HG03097 (cell line): Measurements from ENCODE around the gene F2R.

ENCODE experiments used
- ATAC-seq: cut with Tn5 transposase; IDR thresholded peaks from one replicate; pipeline ENCODE4 v1.9.1; 2021; ENCODE audit not compliant: unreplicated experiment, low FRiP score

Gene F2R

DNA sequence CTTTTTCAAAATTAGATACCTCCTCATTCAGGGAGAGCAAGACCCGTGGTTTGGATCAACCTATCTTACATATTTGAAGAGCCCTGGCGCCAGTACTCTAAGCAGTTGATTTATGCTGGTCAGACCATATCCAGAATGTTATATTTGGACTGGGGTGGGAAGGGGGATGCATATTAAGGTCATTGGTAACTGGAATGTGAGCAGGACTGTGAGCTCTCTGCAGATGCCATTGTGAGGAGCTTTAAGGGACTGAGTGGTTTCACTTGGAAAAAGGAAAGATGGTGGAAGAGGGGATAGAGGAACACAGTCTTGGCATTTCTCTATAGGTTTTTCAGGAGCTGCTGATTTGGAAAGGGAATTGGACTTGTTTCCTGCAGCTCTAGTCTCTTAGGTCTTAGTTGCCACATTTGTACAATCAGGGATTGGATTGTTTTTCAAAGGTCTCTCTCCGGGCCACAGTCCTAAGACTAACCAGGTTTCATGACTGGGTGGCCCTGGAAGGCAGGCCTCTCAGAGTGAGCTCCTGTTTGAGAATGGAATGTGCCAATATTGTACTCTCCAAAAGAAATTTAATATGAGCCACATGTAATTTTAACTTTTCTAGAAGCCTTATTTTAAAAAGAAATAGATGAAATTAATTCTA, 25.8 kb upstream of the F2R start:
- ATAC-seq: no peak

DNA sequence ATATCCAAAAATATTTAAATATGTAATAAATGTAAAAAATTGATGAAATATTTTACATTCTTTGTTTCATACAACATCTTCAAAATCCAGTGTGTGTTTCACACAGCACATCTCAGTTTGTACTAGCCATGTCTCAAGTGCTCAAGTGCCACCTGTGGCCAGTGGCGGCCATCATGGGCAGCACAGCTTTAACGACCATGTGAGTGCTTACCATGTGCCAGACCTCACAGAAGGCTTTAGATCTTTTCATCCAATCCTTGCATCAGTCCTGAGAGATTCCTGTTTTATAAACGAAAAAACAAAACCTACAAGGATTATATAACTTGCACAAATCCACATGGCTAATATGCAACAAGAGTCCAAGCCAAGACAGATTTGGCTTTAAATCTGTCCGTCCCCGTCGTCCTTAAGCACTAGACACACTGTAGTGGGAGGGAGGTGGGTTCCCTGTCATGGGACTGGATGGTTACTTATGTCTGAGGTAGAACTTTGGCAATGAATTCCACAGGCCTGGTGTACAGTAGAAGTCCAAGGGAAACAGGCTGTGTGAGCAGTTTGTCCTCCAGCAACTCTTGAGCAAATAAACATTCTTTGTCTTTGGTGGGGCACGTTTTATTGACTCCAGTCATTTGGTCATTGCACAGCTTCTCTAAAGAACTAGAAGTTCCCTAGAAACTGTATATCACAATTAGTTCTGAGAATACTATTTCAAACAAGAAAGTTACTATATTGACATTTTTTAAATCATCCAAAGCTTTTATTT, 25.0 kb upstream of the F2R start:
- no peak for ATAC-seq

DNA sequence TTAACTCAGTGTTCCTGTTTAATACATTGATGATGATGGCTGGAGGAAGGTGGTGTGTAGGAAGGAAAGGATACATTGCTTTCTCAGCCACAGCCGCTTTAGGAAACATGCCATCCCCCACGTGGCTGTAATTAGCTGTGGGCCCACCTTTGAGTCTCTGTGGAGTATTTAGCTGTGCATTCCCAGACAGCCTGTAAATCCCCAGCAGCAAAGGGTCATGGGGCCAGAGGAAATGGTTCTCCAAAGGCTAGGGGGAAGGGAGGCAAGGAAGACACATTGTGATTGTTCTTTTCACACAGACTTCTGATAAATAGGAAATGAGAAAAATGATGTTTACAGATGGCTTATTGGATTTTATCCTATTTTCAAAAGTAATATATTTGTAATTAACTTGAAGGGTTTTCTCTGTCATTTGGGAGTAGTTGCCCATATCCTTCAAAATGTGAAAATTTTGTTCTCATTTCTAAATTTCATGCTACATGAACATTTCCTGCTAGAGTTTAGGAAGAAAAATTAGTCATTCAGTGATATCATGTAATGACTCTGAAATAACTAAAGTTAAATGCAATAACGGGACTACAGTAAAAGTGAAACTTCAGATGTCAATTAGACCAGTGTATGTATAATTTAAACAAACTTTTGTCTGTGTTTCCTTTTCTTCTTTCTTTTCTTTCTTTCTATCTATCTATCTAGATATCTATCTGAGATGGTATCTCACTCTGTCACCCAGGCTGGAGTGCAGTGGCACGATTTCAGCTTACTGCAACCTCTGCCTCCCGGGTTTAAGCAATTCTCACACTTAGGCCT, 24.3 kb upstream of the F2R start:
- no peak for ATAC-seq

DNA sequence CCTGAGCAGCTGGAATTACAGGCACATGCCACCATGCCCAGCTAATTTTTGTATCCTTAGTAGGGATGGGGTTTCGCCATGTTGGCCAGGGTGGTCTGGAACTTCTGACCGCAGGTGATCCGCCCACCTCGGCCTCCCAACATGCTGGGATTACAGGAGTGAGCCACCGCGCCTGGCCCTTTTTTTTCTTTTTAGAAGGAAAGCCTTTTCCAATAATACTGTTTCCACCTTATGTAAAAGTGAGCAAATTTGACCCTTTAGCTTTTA, 23.7 kb upstream of the F2R start:
- no peak for ATAC-seq

DNA sequence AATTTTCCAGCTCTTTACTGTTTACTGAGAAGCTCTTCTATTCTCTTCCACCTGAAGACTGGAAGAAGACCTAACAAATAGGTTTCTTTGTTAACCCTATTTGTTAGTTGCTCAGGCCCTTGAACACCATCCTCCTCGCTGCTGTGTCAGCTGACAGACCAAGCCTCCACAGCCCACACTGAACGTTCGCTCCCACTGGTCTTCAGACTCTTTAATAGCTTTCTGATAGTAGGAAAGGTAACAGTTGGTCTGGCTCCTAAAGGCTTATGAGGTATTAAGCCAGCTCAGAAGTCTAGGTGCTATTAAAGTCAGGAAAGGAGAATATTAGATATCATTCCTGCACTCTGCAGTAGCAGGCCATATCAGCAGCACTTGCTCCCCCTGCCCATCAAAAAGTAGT, 23.3 kb upstream of the F2R start:
- ATAC-seq: no peak

DNA sequence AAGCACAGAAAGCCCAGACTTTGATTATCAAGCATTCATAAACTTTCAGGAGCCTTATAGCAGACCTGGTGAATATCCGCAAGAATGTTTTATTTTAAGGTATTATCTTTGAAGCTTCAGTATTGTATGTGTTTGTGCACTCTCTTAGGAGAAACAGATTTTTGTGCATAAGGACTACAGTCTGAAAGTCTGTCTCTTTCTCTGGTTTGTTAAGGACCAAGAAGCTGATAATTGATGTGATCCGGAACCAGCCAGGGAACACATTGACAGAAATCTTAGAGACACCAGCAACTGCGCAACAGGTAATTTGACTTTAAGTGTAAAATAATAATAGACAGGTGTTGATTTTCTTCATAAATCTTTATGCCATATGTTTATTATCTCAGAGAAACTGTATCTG, 22.8 kb upstream of the F2R start:
- no peak for ATAC-seq

DNA sequence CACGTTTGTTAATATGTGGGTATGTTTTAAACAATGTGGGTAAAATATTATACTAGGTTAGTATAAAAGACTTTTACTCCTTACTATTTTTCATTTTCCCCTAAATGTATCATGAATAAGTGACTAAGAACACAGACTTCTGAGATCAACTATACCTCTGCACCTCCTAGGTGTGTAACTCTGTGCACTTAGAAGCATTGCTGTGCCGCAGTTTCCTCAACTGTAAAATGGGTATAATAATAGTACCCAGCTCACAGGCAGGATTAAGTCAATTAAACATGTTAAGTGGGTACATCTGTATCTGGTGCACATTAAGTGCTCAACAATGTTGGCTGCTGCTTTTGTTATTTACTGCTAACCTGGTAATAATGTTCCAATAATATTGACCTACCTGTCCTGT, 21.6 kb upstream of the F2R start:
- ATAC-seq: no peak

DNA sequence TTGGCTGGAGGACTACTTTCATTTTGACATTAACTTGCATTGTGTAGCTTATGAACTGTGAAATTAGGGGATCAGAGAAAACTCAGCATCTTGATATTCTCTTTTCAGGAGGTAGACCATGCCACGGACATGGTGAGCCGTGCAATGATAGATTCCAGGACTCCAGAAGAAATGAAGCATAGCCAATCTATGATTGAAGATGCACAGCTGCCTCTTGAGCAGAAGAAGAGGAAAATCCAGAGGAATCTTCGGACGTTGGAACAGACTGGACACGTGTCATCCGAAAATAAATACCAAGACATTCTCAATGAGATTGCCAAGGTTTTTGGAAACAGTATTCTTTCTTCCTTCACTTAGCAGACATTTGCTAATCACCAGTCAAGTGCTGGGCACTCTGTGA, 20.6 kb upstream of the F2R start:
- no peak for ATAC-seq

DNA sequence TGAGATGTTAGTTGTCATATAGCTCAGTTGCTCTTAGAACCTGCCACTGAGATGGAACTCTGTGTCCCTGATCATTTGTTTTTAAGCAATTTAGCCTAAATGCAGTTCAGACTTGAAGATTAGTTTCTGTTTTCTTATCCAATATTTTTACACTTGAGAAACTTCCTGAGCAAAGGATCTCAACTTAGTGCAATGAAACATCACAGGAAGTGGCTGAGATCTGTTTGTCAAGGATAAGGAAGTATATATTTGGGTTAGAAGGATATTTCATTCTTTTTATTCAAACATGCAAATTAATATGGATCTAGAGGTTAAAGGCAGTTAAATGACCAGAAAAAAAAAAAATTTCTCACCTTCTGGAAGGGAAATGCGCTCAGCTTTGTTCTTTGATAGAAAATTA, 19.7 kb upstream of the F2R start:
- no peak for ATAC-seq

DNA sequence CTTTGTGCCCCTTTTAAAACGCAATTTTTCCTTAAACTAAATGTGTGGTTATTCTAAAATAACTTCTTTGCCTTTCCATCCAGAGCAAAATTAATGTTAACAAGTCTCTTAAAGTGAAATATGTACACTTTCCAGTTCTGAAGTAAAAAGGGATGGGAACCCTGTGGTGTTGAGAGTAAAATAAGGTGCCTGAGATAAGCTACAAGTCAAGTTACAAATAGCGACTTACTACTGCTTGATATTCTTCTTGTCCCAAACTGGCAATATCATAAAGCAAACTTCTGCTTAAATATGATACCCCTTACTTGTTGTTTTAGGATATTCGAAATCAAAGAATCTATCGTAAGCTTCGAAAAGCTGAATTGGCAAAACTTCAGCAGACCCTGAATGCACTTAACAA, 18.3 kb upstream of the F2R start:
- no peak for ATAC-seq

DNA sequence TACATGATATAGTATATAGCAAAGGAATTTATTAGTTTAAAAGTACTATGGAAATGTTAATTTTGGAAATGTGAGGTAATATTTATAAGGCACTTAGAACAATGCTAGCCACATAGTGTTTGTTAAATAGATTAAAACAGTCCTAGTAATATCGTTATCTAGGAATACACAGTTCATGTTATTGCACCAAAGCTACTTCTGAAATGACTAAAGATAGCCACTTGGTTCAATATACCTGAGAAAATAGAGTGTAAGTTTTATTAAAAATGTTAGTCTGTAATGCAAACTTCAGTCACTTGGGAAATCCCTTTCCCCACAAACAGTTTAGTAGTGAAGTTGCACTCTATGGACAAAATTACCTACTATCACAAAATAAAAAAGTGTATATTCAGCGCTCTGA, 15.4 kb upstream of the F2R start:
- no peak for ATAC-seq

DNA sequence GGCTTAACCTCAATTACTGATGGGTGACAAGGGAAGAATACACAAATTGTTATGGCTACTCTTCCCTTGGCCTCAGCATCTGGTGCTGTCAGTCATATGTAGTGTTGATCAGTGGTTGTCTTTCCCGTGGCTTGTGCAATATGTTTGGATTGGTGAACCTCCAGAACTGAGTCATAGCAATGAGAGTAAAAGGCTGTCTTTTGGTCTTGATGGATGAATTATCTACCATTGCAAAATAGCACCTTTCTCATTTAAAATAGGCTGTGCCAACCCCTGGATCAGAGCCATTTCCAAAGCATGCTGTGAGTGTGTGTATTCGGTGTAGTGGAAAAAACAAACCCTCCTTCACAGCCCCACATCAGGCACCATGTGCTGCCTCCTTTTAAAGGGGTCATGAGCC, 14.6 kb upstream of the F2R start:
- no peak for ATAC-seq

DNA sequence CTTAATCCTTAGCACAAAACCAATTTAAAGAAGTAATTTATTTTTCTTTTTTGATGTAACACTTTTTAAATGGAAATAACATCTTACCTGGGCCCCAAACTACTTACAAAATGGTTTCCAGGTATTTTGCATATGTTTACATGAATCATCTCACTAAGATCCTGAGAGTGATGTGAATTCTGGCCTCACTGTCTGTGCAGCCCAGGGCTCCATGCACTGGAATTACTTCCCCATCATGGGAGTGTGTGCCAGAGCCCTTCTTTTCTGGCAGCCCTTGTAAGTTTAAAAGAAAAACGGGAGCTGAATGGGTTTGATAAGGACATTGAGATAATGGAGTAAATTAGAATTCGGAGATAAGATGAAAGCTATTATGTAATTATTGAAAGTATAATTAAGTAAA, 12.2 kb upstream of the F2R start:
- no peak for ATAC-seq

DNA sequence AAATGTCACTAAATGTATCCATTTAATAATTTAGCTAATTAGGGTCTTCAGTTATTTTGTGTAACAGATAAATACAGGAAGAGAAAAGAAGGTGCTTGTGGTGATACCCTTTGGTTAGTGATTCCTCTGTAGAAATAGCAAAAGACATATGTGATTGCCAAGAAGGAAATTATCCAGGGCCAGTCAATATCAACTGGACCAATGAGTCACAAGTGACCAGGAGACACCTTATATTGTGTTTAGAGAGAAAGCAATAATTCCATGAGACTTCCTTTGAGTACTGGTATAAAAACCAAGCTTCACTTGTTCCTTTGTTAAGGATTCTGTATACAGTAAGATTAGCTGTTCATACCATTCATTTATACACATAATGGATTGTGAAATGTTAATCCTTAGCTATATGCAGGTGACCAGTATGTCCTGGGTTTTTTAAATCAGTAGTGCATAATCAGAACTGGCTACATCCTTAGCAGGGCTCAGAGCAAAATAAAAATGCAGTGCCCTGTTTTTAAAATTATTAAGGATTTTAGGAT, 11.7 kb upstream of the F2R start:
- ATAC-seq: no peak

DNA sequence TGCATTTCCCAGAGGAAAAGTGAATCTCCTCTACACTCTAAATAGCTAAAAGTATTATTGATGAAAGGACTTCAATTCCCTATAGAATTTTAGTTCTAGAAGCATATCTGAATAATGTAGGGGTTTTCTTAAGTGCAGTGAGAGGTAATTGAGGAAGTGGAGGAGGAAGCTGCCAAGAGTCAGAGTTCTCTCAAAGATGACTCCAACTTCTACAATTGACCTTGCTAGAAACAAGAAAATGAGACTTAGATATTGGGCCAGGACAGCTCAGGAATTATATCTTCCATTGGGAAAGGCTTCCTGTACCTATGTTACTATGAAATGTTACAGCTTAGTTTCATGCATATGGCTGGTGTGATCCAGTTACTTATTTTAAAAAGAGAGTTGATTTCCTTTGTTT, 10.4 kb upstream of the F2R start:
- no peak for ATAC-seq

DNA sequence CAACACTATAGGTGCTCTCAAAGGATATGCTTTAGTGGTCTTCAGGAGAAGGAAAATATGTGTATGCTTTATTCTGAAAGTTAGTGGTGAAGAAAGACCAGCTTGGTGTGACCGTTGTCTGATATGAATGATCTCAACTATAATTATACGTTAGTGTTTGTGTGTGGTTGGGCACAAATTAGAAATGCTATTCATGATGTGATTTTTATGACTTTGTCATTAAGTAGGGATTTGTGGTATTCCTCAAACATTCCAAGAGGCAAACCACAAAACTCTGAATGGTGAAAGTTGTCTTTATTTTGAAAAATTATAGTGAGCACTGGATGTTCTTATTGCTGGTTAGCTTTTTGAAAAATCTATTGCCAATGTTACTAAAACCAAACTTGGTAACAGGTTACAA, 6.2 kb upstream of the F2R start:
- ATAC-seq: no peak

DNA sequence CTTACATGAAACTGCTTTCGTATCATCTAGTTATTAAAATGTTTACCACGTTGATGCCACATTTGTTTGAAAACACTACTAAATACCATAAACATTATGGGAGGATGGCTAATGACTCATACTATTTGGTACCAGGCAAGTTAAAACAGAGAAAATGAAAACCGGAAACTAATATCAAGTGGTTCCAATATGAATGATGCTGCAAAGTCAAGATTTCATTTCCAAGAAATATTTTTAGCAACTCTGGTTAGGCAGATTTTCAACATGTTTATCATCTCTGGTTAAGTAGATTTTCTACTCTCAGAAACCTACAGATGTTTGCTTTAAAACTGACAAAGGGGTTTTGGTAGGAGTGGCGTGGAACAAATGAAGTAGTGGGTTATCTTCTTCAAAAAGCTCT, 4.9 kb upstream of the F2R start:
- no peak for ATAC-seq

DNA sequence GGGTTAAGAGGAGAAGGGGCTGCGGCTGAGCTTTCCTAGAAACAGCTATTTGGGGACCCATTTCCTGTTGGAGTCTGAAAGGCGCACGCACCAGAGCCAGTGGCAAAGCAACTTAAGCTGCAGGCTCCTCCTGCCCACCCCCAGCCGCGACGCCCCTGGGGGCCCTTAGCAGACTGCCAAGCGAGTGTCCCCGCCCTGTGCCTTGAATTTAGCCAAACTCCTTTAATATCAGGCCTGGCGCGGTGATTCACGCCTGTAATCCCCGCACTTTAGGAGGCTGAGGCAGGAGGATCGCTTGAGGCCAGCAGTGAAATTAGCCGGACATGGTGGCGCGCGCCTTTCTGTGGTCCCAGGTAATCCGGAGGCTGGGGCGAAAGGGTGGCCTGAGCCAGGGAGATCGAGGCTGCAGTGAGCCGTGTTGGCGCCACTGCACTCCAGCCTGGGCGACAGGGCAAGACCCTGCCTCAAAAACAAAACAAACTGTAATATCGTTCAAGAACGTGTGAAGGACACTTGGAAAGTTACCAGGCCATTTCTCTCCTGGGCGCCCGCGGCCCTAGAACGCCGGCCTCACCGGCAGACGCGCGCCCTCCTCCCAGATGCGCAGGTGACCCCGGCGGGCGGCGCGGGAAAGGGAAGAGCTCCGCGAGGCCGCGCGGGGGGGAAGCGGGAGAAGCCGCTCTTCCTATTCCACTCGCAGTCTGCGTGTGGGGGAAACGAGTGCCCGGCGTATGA, 1.0 kb upstream of the F2R start:
- no peak for ATAC-seq

DNA sequence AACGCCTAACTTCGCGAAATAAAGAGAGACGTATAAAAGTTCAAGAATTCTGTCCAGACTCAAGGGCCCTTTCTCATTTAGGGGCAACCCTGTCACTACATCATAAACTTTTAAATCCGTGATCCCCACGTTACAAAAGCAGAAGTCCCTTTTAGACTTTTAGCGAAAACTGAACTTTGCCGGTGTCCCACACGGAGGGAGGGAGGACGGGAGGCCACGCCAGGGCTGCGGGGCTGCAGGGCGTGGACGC, 515 bp upstream of the F2R start:
- ATAC-seq: no peak

DNA sequence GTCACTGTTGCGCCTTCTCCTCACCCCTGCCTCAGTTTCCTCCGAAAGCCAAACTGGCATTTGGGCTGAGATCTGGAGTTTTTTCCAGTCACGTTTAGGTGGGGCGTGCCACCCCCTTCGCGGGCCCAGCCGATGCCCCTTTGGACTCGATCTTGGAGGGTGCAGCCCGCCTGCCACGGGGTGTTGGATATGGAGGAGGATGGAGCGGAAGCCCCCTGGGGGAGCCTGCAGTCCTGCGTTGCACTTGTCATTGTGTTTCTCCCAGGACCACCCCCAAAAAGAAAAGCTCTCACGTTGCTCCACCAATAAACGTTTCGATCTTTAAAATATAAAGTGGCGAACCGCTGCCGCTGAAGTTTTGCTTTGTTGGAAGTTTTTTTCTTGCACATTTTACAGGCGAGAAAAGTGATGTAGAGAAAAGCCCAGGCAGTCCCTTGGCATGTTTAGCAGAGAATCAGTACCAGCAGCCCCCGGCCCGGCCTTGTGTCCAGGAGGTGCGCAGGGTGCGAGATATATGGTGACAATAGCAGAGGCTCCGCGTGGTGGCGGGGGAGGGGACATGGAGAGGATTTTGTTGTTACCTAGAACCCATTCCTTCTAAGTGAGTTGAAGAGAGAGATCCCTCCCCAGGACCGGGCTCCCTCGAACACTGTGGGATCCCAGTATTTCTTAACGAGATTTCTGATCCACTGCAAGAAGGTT, 681 bp downstream of the F2R start:
- ATAC-seq: no peak
